Stomach (tissue), 9 donors: ENCODE measurements around the gene TBX4. TPM values are rescaled to one million over a fixed set of nuclear protein-coding genes. Genes with fewer than 3 reads are reported as not detected.

Source experiments
- DNase-seq, 2 donors: peaks; one replicate each; pipeline versions ENCODE4 v3.0.0 to v3.0.0-alpha.2; 2013 to 2019
- H3K27ac ChIP-seq, 5 donors: fragments of 200-600 bp in 4 of 5; sonication (generic) in 4 of 5; one replicate each; pipeline ENCODE4 v1.5.1; 2013 to 2019; ENCODE audit warnings: mild to moderate bottlenecking in 1 of 5, moderate library complexity in 1 of 5
- H3K27me3 ChIP-seq, 3 donors: fragments of 200-600 bp; sonication (generic); one replicate each; pipeline ENCODE4 v1.5.1; 2017 to 2019; ENCODE audit warnings: mixed run types in 1 of 3
- H3K36me3 ChIP-seq, 4 donors: fragments of 200-600 bp; sonication (generic); 1 replicate in 3 of 4; 2 replicates in 1 of 4; pipeline ENCODE4 v1.5.1; 2016 to 2019
- H3K4me1 ChIP-seq, 4 donors: fragments of 200-600 bp; sonication (generic); one replicate each; pipeline ENCODE4 v1.5.1; 2016 to 2019
- H3K4me3 ChIP-seq, 4 donors: fragments of 200-600 bp; sonication (generic) in 3 of 4; one replicate each; pipeline ENCODE4 v1.5.1; 2016 to 2019; ENCODE audit warnings: mild to moderate bottlenecking in 1 of 4
- H3K9me3 ChIP-seq, 4 donors: fragments of 200-600 bp; sonication (generic); one replicate each; pipeline ENCODE4 v1.5.1; 2016 to 2019
- CTCF ChIP-seq, 7 experiments: fragments of 450-650 bp in 4 of 7; fragments of 200-600 bp in 3 of 7; sonication (generic) in 3 of 7; IDR thresholded peaks; one replicate each; pipeline ENCODE4 v1.5.1; 2016 to 2019; ENCODE audit warnings: antibody characterized with exemption in 7 of 7, control low read depth in 2 of 7, mild to moderate bottlenecking in 1 of 7
- EP300 ChIP-seq: sonication (generic); formaldehyde crosslinking; IDR thresholded peaks from one replicate; pipeline ENCODE4 v1.6.1; 2017; ENCODE audit warnings: antibody characterized with exemption
- POLR2A ChIP-seq, 4 donors: fragments of 450-650 bp; IDR thresholded peaks; one replicate each; pipeline ENCODE4 v1.6.1; 2016; ENCODE audit warnings: antibody characterized with exemption in 4 of 4, control low read depth in 2 of 4, mild to moderate bottlenecking in 1 of 4, moderate library complexity in 1 of 4
- POLR2AphosphoS5 ChIP-seq, 3 donors: sonication (generic); formaldehyde crosslinking; IDR thresholded peaks; one replicate each; pipeline ENCODE4 v1.6.1; 2016; ENCODE audit warnings: antibody characterized with exemption in 3 of 3
- WGBS, 5 donors: extraction: QIAGEN DNeasy Blood & Tissue Kit in 3 of 5; methylation state at CpG; one replicate each; pipeline versions ENCODE4 v1.1.5 to v1.1.7; 2013 to 2018; 5-methylcytosine and 5-hydroxymethylcytosine counted together
- intact Hi-C: fragments of 100-400 bp; cut with DNase I; formaldehyde crosslinking; loops from one replicate; pipeline ENCODE4 v1.15.1; 2023; ENCODE audit warnings: low total_unique reads
- polyA plus RNA-seq, 3 donors: library from polyadenylated mRNA; stranded (reverse); fragments of 200-250 nt; gene quantifications; one replicate each; pipeline ENCODE4 v1.2.3, GENCODE V29; 2013
- total RNA-seq, 5 donors: library from RNA; depleted of rRNA; stranded (reverse); fragments of >200 nt; gene quantifications; one replicate each; pipeline versions ENCODE4 v1.1.0 to v1.2.3, GENCODE V29; 2014 to 2016
- donor health status: healthy with polysubstance abuse.
- donor health status: Bipolar disorder and iron deficiency.
- donor health status: healthy.

TBX4 gene
- total and polyA plus RNA-seq, 8 donors, result 0.08 to 0.73 TPM; not detected in 6

DNA sequence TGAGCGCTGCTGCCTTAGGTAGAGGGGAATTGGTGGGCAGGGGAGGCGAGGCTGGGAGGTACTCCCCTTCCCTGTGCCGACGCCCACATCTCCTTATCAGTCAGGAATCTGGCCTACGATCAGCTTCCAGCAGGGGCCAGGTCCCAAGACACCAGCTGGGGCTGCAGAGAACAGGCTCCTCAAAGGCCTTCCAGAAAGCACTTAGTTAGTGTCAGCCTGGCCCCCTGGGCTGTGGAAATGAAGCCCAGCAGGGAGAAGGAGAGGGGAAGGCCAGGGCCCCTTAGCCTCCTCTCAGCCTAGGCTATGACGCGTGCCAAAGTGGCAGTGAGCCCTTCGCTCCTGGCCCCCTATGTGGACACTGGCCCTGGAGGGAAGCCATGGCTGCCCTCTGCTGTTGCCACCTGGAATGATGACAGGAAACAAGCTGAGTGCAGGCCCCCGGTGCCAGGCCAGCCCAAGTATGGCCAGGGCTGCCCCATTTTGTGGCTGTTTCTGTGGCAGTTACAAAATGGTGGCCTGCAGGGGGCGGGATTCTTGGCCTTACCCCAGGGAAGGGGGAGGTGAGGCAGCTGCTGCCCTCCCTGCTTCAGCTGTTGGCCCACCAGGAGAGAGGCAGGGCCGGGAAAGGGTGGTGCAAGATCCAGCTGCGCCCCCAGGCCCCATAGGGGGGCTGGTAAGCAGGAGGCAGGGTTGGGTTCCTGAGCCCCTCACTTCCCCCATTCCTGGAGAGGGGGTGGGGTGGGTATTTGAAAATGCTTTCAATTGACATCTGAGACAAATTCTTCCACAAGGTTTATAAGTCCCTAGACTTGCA, 11.3 kb downstream of the TBX4 start:
- DNase-seq, result no peak
- WGBS, 5 donors, result 70 to 89% (median 79%) methylated on average over 6 to 12 of the region's 12 CpGs

GRCh38 chr17:61464130-61464842, 12.1 kb downstream of the TBX4 start:
- H3K4me1 ChIP-seq, result peaks cover 8 to 34% (median 12%) of the 10 kb centered on the region in 4 donors
- DNase-seq, result no peak
- H3K4me3 ChIP-seq, result no peak overlapping the region
- no peak overlapping the region for H3K27ac ChIP-seq
- no peaks in the 10 kb centered on the region for H3K9me3 ChIP-seq
- H3K27me3 ChIP-seq, result peaks cover 7 to 67% (median 45%) of the 10 kb centered on the region in 3 donors
- intact Hi-C loops, result no loop called here
- 77 to 87% (median 82%) methylated on average over 20 to 21 of the region's 21 CpGs for WGBS, 5 donors
- no peaks in the 10 kb centered on the region for H3K36me3 ChIP-seq
- TF ChIP-seq EP300, result no peak

More for the DNA sequence above, 11.3 kb downstream of the TBX4 start:
- Histone ChIP-seq H3K4me1 (peaks cover 8 to 33% (median 12%) of the 10 kb centered on the region in 4 donors), H3K36me3 (no peaks in the 10 kb centered on the region), H3K27ac (no peak overlapping the region), H3K27me3 (peaks cover 7 to 68% (median 53%) of the 10 kb centered on the region in 3 donors), H3K4me3 (no peak overlapping the region), H3K9me3 (no peaks in the 10 kb centered on the region)
- intact Hi-C loops, result no loop called here
- TF ChIP-seq POLR2A (IDR thresholded peaks at IDR 0.05) (no peak), POLR2AphosphoS5 (IDR thresholded peaks at IDR 0.05) (no peak), CTCF (IDR thresholded peaks at IDR 0.05) (no peak), EP300 (no peak)

GRCh38 chr17:61464843-61465180, 12.6 kb downstream of the TBX4 start:
- Histone ChIP-seq H3K27ac (no peak overlapping the region), H3K27me3 (peaks cover 4 to 64% (median 40%) of the 10 kb centered on the region in 3 donors), H3K4me1 (peaks cover 8 to 34% (median 12%) of the 10 kb centered on the region in 4 donors), H3K36me3 (no peaks in the 10 kb centered on the region), H3K9me3 (no peaks in the 10 kb centered on the region), H3K4me3 (no peak overlapping the region)
- intact Hi-C loops, result no loop called here
- DNase-seq, result no peak
- WGBS, 5 donors, result 30 to 69% (median 41%) methylated on average over 2 to 3 of the region's 3 CpGs
- no peak for TF ChIP-seq POLR2AphosphoS5 (IDR thresholded peaks at IDR 0.05)
- no peak for TF ChIP-seq EP300
- TF ChIP-seq POLR2A (IDR thresholded peaks at IDR 0.05), result no peak
- no peak for TF ChIP-seq CTCF (IDR thresholded peaks at IDR 0.05)

DNA sequence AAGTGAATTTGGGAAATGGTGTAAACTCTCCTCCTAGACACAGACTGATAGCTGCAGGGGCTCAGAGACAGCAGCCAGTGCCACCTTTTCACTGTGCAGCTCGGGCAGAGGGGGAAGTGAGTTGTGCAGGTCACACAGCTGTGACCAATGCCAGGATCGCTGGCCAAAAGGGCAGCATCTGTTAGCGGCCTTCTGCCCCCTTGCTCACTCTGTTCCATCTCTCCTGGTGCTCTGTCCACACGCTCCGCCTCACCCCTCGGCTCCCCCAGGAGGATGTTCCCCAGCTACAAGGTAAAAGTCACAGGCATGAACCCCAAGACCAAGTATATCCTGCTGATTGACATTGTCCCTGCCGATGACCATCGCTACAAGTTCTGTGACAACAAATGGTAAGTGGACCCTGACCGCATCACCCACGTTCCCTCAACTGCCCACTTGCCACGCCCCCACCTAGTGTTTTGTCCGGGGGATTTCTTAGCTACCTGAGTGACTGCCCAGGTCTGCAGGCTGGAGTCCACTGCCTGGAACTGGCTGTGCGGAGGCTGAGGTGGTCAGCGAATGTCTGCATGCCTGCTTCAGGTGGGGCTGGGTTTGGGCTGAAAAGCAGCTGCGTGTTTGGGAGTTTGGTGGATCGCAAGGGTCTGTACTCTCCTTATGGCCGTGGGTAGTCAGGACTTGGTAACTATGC, 13.5 kb downstream of the TBX4 start:
- H3K9me3 ChIP-seq, result no peaks in the 10 kb centered on the region
- WGBS, 5 donors, result 69 to 80% (median 69%) methylated on average over 16 to 17 of the region's 17 CpGs
- H3K27ac ChIP-seq, result no peak overlapping the region
- TF ChIP-seq POLR2AphosphoS5 (IDR thresholded peaks at IDR 0.05) (no peak), CTCF (IDR thresholded peaks at IDR 0.05) (no peak), POLR2A (IDR thresholded peaks at IDR 0.05) (no peak), EP300 (no peak)
- H3K4me1 ChIP-seq, result peaks cover 8 to 34% (median 12%) of the 10 kb centered on the region in 4 donors
- no peak for DNase-seq
- no peaks in the 10 kb centered on the region for H3K36me3 ChIP-seq
- H3K4me3 ChIP-seq, result no peak overlapping the region
- peaks cover 0 to 55% (median 31%) of the 10 kb centered on the region in 3 donors for H3K27me3 ChIP-seq
- intact Hi-C loops, result no loop called here
